Peyer's patch (tissue), 4 donors: ENCODE results near the gene SAA1. TPM values are rescaled to one million over a fixed set of nuclear protein-coding genes. Genes with fewer than 3 reads are reported as not detected.

Source experiments
- DNase-seq, 3 donors: peaks; one replicate each; pipeline ENCODE4 v3.0.0-alpha.2; 2017 to 2019
- H3K27ac ChIP-seq, 4 donors: fragments of 200-600 bp; sonication (generic); one replicate each; pipeline ENCODE4 v1.5.1; 2016 to 2019
- H3K27me3 ChIP-seq, 2 donors: fragments of 200-600 bp; sonication (generic); one replicate each; pipeline ENCODE4 v1.5.1; 2019
- H3K36me3 ChIP-seq, 3 donors: fragments of 200-600 bp; sonication (generic); one replicate each; pipeline ENCODE4 v1.5.1; 2016 to 2019
- H3K4me1 ChIP-seq, 4 donors: fragments of 200-600 bp; sonication (generic); one replicate each; pipeline ENCODE4 v1.5.1; 2016 to 2019
- H3K4me3 ChIP-seq, 4 donors: fragments of 200-600 bp; sonication (generic); 1 replicate in 3 of 4; 2 replicates in 1 of 4; pipeline ENCODE4 v1.5.1; 2016 to 2019; ENCODE audit warnings: mild to moderate bottlenecking in 1 of 4
- H3K9me3 ChIP-seq, 4 donors: fragments of 200-600 bp; sonication (generic); one replicate each; pipeline ENCODE4 v1.5.1; 2016 to 2019; ENCODE audit warnings: mild to moderate bottlenecking in 1 of 4
- POLR2A ChIP-seq, 2 donors: fragments of 450-650 bp; IDR thresholded peaks; one replicate each; pipeline ENCODE4 v1.5.1; 2017; ENCODE audit warnings: antibody characterized with exemption in 2 of 2, mild to moderate bottlenecking in 2 of 2, moderate library complexity in 2 of 2
- total RNA-seq, 4 donors: library from RNA; depleted of rRNA; stranded (reverse); fragments of >200 nt; gene quantifications; one replicate each; pipeline ENCODE4 v1.1.0, GENCODE V29; 2016
- TF ChIP-seq, protein P1 (sequence below), 6 experiments: fragments of 450-650 bp in 4 of 6; fragments of 200-600 bp in 2 of 6; sonication (generic) in 1 of 6; IDR thresholded peaks; one replicate each; pipeline ENCODE4 v1.5.1; 2017 to 2019; ENCODE audit warnings: antibody characterized with exemption in 6 of 6, mild to moderate bottlenecking in 3 of 6, moderate library complexity in 1 of 6

Gene SAA1
- total RNA-seq, 4 donors from 2014 or later, result 4.7 TPM; not detected in 3

DNA sequence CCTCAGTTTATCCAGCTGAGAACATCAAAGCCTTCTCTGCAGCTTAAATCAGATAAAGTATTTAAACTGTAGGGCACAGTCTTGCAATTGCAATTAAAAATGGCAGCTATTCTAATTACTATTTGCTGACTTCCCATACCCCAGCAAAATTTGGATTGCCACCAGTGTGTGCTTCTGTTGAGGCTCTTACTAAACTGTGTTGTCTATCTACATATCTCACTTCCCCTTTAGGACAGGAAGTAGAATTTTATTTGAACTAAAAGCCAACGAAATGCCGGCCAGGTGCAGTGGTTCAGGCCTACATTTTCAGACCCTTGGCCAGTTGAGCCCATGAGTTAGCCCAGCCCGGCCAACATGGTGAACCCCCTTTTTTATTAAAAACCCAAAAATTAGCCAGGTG lies 36.6 kb upstream of the SAA1 start:
- no peaks in the 10 kb centered on the region for H3K27me3 ChIP-seq
- peak overlapping the region in 2 of 4 donors; percentile 21 to 66 for H3K27ac ChIP-seq
- peaks cover 0 to 4% (median 0%) of the 10 kb centered on the region in 4 donors for H3K4me1 ChIP-seq
- no peak for TF ChIP-seq POLR2A (IDR thresholded peaks at IDR 0.05)
- TF ChIP-seq, protein P1, sequence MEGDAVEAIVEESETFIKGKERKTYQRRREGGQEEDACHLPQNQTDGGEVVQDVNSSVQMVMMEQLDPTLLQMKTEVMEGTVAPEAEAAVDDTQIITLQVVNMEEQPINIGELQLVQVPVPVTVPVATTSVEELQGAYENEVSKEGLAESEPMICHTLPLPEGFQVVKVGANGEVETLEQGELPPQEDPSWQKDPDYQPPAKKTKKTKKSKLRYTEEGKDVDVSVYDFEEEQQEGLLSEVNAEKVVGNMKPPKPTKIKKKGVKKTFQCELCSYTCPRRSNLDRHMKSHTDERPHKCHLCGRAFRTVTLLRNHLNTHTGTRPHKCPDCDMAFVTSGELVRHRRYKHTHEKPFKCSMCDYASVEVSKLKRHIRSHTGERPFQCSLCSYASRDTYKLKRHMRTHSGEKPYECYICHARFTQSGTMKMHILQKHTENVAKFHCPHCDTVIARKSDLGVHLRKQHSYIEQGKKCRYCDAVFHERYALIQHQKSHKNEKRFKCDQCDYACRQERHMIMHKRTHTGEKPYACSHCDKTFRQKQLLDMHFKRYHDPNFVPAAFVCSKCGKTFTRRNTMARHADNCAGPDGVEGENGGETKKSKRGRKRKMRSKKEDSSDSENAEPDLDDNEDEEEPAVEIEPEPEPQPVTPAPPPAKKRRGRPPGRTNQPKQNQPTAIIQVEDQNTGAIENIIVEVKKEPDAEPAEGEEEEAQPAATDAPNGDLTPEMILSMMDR (IDR thresholded peaks at IDR 0.05), result no peak
- peak in 1 of 3 donors; percentile 34 for DNase-seq
- H3K9me3 ChIP-seq, result no peaks in the 10 kb centered on the region
- no peaks in the 10 kb centered on the region for H3K36me3 ChIP-seq
- H3K4me3 ChIP-seq, result no peak overlapping the region

DNA sequence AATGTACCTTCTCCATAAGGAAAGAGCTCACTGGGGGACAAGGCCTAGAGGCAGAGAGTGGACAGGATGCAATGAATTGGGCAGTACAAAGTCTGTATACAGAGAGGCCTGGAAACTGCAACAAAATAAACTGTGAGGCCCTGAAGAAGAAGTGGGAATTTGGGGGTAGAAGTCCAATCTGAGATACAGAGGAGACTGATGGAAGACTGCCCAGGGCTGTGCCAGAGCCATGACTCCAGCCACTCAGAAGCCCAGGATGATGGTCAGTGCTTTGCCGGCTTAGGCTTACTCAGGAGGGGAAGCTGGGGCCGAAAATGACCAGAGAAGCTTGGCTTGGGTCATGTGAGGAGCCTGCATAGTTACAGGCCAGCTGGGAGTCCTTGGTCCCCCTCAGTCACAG lies 35.2 kb upstream of the SAA1 start:
- Histone ChIP-seq H3K27me3 (no peaks in the 10 kb centered on the region), H3K4me1 (peaks cover 0 to 4% (median 0%) of the 10 kb centered on the region in 4 donors)

DNA sequence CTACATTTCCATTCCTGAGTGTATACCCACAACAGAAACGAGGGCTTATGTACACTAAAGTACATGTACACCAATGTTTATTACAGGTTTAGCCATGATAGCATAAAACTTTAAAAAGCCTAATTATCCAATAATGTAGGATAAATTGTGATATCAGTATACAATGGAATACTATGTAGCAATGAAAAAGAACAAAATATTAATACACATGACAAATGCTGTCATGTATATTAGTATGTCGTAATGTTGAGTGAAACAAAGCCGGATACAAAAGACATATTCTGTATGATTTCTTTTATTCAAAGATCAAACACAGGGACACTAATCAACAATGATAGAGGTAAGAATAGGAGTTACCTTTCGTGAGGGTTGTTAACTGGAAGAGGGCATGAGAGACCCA lies 32.2 kb upstream of the SAA1 start:
- H3K27ac ChIP-seq, result no peak overlapping the region
- no peaks in the 10 kb centered on the region for H3K36me3 ChIP-seq
- no peaks in the 10 kb centered on the region for H3K27me3 ChIP-seq
- H3K9me3 ChIP-seq, result no peaks in the 10 kb centered on the region
- DNase-seq, result no peak
- H3K4me1 ChIP-seq, result peaks cover 0 to 4% (median 0%) of the 10 kb centered on the region in 4 donors
- no peak overlapping the region for H3K4me3 ChIP-seq
- TF ChIP-seq POLR2A (IDR thresholded peaks at IDR 0.05), result no peak
- TF ChIP-seq, protein P1 (IDR thresholded peaks at IDR 0.05), result no peak

More for the DNA sequence above, 35.2 kb upstream of the SAA1 start:
- H3K9me3 ChIP-seq, result no peaks in the 10 kb centered on the region
- H3K36me3 ChIP-seq, result no peaks in the 10 kb centered on the region
- no peak overlapping the region for H3K27ac ChIP-seq
- no peak overlapping the region for H3K4me3 ChIP-seq
- TF ChIP-seq, protein P1 (IDR thresholded peaks at IDR 0.05), result no peak
- TF ChIP-seq POLR2A (IDR thresholded peaks at IDR 0.05), result no peak
- DNase-seq, result no peak

DNA sequence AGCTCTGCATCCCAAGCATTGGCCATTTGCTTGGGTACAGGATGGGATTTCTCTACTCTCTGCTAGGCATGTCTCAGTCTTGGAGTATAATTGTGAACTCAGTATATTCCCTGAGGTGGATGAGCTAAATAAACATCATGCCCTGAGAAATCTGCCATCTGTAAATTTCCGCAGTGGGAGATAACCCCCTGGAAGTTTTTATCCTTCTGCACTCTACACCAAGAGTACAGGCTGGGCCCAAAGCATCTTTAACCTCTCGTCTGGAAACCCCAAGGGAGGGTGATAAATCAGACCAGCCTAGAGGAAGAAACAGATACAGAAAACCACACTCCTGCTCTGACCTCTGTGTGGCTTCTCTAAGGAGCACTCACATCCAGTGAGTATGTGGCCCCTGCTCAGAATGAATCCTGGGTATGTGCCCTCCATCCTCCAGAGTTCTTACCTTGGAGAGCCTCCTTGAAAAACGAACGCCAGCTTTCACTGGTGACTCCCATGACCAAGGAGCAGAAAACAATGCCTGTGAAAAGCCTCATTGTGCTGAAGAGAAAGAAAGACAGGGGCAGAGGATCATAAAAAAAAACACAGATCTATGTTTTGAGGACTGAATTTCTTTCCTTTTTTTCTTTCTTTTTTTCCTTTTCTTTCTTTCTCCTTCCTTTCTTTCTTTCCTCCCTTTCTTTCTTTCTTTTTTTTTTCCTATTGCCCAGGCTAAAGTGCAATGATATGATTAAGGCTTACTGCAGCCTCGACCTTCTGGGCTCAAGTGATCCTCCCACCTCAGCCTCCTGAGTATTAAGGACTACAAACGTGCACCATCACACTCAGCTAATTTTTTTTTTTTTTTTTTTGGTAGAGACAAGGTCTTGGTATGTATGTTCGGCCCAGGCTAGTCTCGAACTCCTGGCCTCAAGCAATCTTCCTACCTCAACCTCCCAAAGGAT lies 30.4 kb upstream of the SAA1 start:
- Histone ChIP-seq H3K9me3 (no peaks in the 10 kb centered on the region), H3K4me1 (no peaks in the 10 kb centered on the region), H3K27me3 (no peaks in the 10 kb centered on the region), H3K4me3 (peak overlapping the region in 1 of 4 donors; percentile 21), H3K36me3 (no peaks in the 10 kb centered on the region), H3K27ac (no peak overlapping the region)
- DNase-seq, result no peak
- TF ChIP-seq POLR2A (IDR thresholded peaks at IDR 0.05), result no peak
- TF ChIP-seq, protein P1 (IDR thresholded peaks at IDR 0.05), result no peak

DNA sequence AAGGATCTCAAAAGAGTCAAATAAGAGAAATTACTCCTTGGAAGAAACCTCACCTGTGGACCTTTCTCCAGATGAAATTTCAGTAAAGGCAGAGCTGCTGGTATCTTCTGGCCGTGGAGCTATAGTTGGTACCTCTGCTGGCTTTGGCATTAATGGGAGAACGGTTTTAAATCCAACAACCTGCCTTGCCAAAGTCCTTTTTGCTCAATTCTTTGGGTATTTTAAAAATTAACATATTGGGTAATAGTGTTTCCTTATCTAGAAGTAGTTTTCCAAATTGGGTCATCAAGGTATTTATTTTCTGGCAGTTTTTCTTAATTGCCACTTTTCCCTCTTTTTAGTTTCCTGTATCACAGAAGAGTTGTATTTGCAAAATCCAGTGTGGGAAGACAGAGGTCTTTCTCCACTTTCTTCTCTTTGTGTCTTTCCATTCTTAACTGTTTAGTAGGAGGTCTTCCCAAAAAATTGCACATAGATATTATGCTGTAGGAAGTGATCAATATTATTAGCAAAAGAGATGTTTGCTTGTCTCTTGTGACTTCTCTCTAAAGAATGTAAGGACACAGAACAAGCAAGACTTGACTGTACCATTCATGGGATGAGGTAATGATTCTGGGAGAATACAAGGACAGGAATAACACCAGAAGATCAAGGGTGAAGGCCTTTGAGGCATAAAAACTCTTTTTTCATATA lies 29.3 kb upstream of the SAA1 start, which contains the start of gene SAA4:
Gene SAA4 (minus strand): TSS at position 139 of the 693 bp plus-strand sequence. CDS start 876 bp downstream, outside the sequence.
- H3K36me3 ChIP-seq, result no peaks in the 10 kb centered on the region
- TF ChIP-seq, protein P1 (IDR thresholded peaks at IDR 0.05), result no peak
- no peak for DNase-seq

More for the DNA sequence above, 29.3 kb upstream of the SAA1 start, which contains the start of gene SAA4:
- Histone ChIP-seq H3K4me3 (peak within 1 kb of the TSS in 1 of 4 donors; percentile 21), H3K4me1 (no peaks in the 10 kb centered on the region), H3K27me3 (no peaks in the 10 kb centered on the region), H3K9me3 (no peaks in the 10 kb centered on the region), H3K27ac (no peak within 1 kb of the TSS)
